Right renal pelvis (tissue), 4 donors: ENCODE results near the gene ANKRD27. TPM values are rescaled to one million over a fixed set of nuclear protein-coding genes. Genes with fewer than 3 reads are reported as not detected.
"Not testable (repeated sequence)": the region's sequence is repeated elsewhere in the genome, so short reads cannot be mapped to it uniquely, and the experiment has no call there.

Experiments
- DNase-seq, 4 donors: peaks; one replicate each; pipeline ENCODE4 v3.0.0-alpha.2; 2013; ENCODE audit warnings: low read depth in 4 of 4, low spot score in 3 of 4, missing footprints in 1 of 4
- polyA plus RNA-seq, 4 donors: library from polyadenylated mRNA; unstranded; fragments of 120-200 nt; gene quantifications; one replicate each; pipeline ENCODE4 v1.2.1, GENCODE V29; 2013; ENCODE audit not compliant: insufficient read length in 4 of 4

The ANKRD27 gene
- polyA plus RNA-seq, 4 donors, result 19.0 to 23.5 (median 20.6) TPM

- DNase-seq, result not testable (repeated sequence)
Measured at GRCh38 chr19:32656379-32656778, 18.6 kb downstream of the ANKRD27 start.

- no peak for DNase-seq
Measured at GRCh38 chr19:32653599-32653915, 21.4 kb downstream of the ANKRD27 start.

DNA sequence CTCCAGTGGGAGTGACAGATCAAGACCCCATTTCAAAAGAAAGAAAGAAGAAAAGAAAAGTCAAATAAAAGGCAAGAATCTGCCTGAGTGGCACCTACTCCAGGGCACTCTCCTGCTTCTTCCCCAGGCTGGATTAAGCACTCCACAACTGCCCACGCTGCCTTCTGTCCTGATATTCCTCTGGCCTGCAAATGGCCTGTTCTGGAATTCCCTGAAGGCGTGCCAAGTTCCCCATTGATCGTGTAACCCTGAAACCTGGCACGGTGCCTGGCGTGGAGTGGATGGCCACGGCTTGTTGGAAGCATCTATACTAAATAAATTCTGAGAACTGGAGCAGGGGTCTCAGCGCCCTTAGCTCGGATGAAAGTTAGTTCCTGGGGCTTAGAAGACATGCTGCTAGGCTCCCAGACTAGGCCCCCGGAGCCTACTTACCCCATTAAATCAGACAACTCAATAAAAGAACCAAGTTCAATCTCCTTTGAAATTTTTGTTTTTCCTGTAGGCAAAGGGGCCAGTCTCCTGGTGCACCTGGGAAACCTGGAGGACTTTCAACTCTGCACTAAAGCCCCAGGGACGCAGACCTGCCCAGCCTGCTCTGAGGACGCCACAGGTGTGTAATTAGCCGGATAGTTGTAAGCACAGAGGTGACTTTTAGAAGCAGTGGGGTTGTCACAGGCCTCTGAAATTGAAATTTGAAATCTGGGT is 21.9 kb downstream of the ANKRD27 start:
- no peak for DNase-seq

- not testable (repeated sequence) for DNase-seq
Measured at GRCh38 chr19:32652331-32652730, 22.6 kb downstream of the ANKRD27 start.

DNA sequence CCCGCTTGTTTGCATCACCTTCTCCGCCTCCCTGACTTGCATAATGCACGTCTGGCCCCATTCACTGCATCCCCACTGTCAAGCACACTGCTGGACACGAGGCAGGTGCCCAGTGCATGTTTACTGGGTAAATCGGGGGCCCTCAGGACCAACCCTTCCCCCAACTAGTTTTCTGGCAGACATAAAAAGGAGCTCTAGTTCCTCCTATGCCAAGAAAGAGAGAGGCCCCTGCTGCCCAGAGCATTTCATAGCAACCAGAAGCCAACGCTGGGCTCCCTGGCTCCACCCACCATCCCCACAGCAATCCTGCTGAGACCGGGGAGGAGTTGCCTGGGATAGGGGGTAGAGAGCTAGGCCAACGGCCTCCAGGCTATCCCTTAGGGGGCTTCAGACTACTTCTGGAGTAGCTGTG is 23.2 kb downstream of the ANKRD27 start:
- no peak for DNase-seq

DNA sequence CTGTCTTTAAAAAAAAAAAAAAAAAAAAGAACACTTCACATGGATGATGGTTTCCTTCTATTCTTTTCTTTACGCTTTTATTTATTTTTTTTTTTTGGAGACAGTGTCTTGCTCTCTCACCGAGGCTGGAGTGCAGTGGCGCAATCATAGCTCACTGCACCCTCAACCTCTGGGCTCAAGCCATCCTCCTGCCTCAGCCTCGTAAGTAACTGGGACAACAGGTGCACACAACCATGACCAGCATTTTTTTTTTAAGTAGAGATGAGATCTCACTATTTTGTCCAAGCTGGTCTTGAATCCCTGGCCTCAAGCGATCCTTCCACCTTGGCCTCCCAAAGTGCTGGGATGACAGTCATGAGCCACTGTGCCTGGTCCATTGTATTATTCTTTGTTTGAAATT is 24.3 kb downstream of the ANKRD27 start:
- DNase-seq, result no peak

DNA sequence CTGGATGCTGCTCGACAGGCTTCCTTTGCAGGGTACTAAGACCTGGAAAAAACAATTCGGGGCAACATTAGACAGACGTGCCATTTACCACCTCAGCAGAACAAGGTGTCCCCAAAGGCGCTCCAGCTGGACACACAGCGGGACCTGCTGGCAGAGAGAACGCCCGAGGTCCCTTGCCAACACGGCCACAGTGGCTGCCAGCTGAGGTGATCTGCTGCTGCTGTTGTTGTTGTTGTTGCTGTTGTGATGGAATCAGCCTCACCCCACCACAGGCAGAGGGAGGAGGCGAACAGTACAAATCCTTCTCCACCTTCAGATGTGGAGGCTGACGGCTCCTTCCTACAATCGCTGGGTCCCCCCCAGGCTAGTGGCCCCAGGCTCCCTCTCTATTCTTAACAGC is 25.2 kb downstream of the ANKRD27 start:
- no peak for DNase-seq

- no peak for DNase-seq
Measured at GRCh38 chr19:32647361-32647760, 27.6 kb downstream of the ANKRD27 start.

- DNase-seq, result no peak
Measured at GRCh38 chr19:32646556-32646955, 28.4 kb downstream of the ANKRD27 start.

DNA sequence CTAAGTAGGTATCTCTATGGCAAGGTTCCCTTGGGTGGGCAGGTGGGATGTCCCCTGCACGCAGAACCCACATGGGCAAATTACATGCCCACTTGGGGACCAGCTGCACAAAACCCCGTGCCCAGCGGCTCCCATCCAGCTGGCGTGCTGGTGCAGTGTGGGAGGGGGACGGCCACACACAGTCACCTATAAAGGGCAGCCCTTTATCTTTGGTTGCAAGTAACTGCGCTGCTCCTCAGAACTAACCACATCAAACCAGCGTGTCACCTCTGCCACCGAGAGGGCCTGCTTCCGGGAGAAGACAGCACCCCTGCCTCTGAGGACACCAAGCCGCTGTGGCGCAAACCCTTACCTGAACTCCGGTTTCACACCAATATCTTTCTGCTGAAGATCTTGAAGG is 32.2 kb downstream of the ANKRD27 start:
- DNase-seq, result no peak

DNA sequence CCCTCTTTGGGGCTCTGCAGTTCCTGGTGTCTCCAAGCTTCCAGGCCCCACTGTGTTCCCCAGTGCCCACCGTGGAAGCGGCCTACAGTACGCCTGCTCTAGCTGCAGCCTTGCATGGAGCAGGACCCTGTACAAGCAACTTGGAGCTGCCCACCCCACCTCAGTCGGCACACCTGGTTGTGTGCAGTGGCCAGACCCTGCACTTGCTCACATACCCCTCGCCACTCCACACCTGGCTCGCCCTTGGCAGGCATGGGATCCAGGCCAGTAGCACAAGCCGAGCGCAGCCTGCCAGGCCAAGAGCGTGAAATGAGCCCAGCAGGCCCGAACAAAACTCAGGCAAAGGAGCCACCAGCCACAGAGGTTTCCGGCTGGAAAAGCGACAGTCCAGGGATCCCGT is 36.4 kb downstream of the ANKRD27 start:
- DNase-seq, result no peak

DNA sequence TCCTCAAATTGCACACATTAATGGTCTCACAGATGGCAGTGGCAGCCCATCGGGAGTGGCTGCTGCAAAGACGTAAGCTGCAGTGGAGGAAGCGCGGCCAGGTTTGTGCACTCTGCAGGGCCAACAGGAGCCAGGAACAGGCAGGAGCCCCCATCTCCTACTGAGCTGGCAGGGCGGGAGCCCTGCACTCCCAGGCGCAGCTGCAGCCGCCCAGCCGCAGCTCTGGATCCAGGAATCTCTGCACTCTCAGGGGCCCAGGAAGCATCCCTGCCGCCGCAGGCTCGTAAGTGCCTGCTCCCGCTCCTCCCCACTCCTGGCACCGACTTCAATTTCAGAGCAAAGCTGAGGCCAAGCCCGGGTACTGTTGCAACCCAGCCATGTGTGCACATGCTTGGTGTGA is 37.5 kb downstream of the ANKRD27 start:
- no peak for DNase-seq

DNA sequence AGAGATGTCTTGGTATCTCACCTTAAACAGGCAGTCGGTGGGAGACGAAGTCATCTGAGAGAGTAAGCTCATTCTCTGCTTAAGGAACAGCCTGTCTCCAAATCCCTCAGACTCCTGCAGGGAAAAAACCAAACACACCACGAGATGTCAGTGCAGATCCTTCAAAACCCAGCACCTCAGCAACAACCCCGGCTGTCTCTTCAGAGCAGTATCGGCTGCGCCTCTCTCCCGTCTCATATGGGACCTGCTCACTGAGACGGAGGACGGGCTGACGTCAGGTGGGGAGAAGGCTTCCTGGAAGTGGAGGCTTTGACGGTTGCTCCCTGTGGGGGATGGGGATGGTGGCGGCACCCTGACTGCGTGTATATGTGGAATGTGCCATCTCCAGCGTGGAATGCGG is 43.6 kb downstream of the ANKRD27 start:
- no peak for DNase-seq

GRCh38 chr19:32630338-32630737 is 44.6 kb downstream of the ANKRD27 start:
- no peak for DNase-seq

GRCh38 chr19:32627714-32628270 is 47.2 kb downstream of the ANKRD27 start:
- DNase-seq, result no peak

- DNase-seq, result no peak
Measured at GRCh38 chr19:32626969-32627368, 48.0 kb downstream of the ANKRD27 start.

DNA sequence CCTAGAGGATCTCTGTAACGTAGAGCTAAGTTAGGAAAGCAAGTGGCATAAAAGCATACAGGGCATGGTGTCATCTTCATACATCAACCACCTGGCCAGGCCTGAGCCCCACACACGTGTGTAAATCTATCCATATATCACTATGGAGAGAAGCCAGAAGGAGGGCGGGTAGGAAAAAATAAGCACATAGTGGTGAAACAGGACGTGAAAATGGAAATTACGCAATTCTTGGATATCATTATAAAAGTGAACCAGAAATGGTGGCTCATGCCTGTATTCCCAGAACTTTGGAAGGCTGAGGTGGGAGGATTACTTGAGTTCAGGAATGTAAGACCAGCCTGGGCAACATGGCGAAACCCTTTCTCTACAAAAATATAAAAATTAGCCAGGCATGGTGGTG is 50.6 kb downstream of the ANKRD27 start:
- DNase-seq, result no peak

DNA sequence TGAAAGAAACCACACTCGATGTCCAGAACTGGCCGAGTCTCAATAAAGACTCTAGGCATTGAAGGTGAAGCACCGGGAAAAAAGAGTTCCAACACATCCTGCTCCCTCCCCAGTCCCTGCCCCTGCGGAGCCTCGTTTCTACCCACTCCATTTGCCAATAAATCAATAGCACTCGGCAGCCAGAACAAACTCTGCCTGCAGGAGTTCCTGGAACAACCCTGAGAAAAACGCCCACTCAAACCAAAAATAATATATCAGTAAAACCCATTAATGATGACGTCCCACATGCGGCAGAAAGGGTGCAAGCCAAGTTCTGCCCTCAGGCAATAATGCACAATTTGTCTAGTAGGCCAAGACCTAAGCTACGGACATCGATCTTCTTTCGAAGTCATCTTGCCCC is 53.0 kb downstream of the ANKRD27 start:
- no peak for DNase-seq

DNA sequence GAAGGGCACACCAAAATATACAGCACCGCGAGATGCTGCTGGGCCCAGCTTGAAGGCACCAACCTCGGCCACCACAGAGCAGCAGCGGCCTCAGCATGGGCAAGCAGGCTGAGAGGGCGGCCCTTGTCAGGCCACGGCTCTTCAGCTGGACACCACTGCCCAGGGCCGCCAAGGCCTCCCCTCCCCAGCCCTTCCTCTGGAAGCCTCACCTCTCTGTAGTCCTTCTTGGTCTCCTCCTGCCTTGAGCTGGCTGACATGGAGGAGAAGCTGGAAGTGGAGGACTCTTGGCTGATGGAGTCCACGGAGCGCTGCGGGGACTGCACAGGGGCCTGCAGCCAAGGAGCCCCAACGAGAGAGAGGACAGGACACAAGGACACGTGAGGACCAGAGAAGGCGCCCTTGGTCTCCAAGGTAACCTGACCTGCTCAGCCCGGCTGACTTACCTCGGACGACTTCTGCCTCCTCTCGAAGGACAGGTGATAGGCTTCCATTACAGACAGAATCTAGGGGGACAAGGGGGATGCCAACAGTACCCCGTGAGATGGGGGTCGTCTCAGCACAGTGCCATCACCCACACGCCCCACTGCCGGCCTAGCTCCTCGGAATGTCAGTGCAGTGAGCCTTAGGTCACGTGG is 55.8 kb downstream of the ANKRD27 start:
- no peak for DNase-seq

GRCh38 chr19:32615569-32615968 is 59.4 kb downstream of the ANKRD27 start:
- DNase-seq, result no peak

- DNase-seq, result no peak
Measured at GRCh38 chr19:32614916-32615315, 60.1 kb downstream of the ANKRD27 start.

GRCh38 chr19:32613008-32613407 is 62.0 kb downstream of the ANKRD27 start:
- no peak for DNase-seq
